HG03460 (cell line): ENCODE results near the gene ARAP3.

Experiments used
- ATAC-seq: cut with Tn5 transposase; IDR thresholded peaks from one replicate; pipeline ENCODE4 v1.9.1; 2021; ENCODE audit not compliant: unreplicated experiment

Gene ARAP3

GRCh38 chr5:141672841-141673813, 8.9 kb downstream of the ARAP3 start:
- ATAC-seq: no peak

GRCh38 chr5:141672071-141672840, 9.8 kb downstream of the ARAP3 start:
- ATAC-seq: no peak

- no peak for ATAC-seq
Observed at GRCh38 chr5:141669520-141669919, 12.5 kb downstream of the ARAP3 start.

GRCh38 chr5:141668601-141669265, 13.3 kb downstream of the ARAP3 start:
- no peak for ATAC-seq

GRCh38 chr5:141665995-141666940, 15.8 kb downstream of the ARAP3 start:
- no peak for ATAC-seq

GRCh38 chr5:141664733-141665461, 17.1 kb downstream of the ARAP3 start:
- ATAC-seq: peak; percentile 65

GRCh38 chr5:141663506-141663905, 18.5 kb downstream of the ARAP3 start:
- no peak for ATAC-seq

- ATAC-seq: no peak
Observed at GRCh38 chr5:141662028-141662427, 20.0 kb downstream of the ARAP3 start.

- peak; percentile 60 for ATAC-seq
Observed at GRCh38 chr5:141657937-141658545, 24.0 kb downstream of the ARAP3 start.

GRCh38 chr5:141657404-141657803, 24.6 kb downstream of the ARAP3 start:
- no peak for ATAC-seq

- ATAC-seq: no peak
Observed at GRCh38 chr5:141656396-141656795, 25.6 kb downstream of the ARAP3 start.

GRCh38 chr5:141655020-141655419, 27.0 kb downstream of the ARAP3 start:
- ATAC-seq: no peak

GRCh38 chr5:141654298-141654697, 27.7 kb downstream of the ARAP3 start:
- no peak for ATAC-seq

- no peak for ATAC-seq
Observed at GRCh38 chr5:141651728-141652105, 30.3 kb downstream of the ARAP3 start.

- peak; percentile 97 for ATAC-seq
Observed at GRCh38 chr5:141650851-141651727, 30.9 kb downstream of the ARAP3 start, which contains the start of gene FCHSD1. Gene FCHSD1, minus strand, starts transcription at chr5:141651418. Its CDS starts 50 bp downstream, at chr5:141651368.

- ATAC-seq: no peak
Observed at GRCh38 chr5:141649972-141650371, 32.1 kb downstream of the ARAP3 start.

- ATAC-seq: no peak
Observed at GRCh38 chr5:141649056-141649688, 32.9 kb downstream of the ARAP3 start.

GRCh38 chr5:141647851-141648250, 34.2 kb downstream of the ARAP3 start:
- ATAC-seq: no peak
